ENCODE results near the gene ARFGAP2. TPM values are rescaled to one million over a fixed set of nuclear protein-coding genes. Genes with fewer than 3 reads are reported as not detected.
"Not testable (repeated sequence)": the region's sequence is repeated elsewhere in the genome, so short reads cannot be mapped to it uniquely, and the experiment has no call there.

Gene ARFGAP2
- polyA plus RNA-seq (ENCODE audit: insufficient read length in 10 of 10), result 10 to 100 TPM; 54.1 to 88.7 (median 65.4) TPM
- long read RNA-seq, donor 1, transcript ARFGAP2-205 (16 exons, 2,976 nt), result major isoform, 6 of 12 reads
- long read RNA-seq, donor 1, partial matches to known transcripts, result 0 of 12 reads
- long read RNA-seq, donor 1, other reads (novel, unspliced or antisense), result 0 of 12 reads
- long read RNA-seq, donor 2, partial matches to known transcripts, result 0 of 6 reads
- long read RNA-seq, donor 2, other reads (novel, unspliced or antisense), result 0 of 6 reads
- long read RNA-seq, donor 3, result 0 reads
- long read RNA-seq, donor 4, partial matches to known transcripts, result 17 of 21 reads
- long read RNA-seq, donor 4, other reads (novel, unspliced or antisense), result 0 of 21 reads
- long read RNA-seq, donor 5, partial matches to known transcripts, result 6 of 9 reads
- long read RNA-seq, donor 5, other reads (novel, unspliced or antisense), result 0 of 9 reads
- long read RNA-seq, donor 6, partial matches to known transcripts, result 10 of 16 reads
- long read RNA-seq, donor 6, other reads (novel, unspliced or antisense), result 0 of 16 reads
- long read RNA-seq, donor 7, partial matches to known transcripts, result 0 of 7 reads
- long read RNA-seq, donor 7, other reads (novel, unspliced or antisense), result 0 of 7 reads
- long read RNA-seq, donor 8, partial matches to known transcripts, result 0 of 3 reads
- long read RNA-seq, donor 8, other reads (novel, unspliced or antisense), result 0 of 3 reads
- long read RNA-seq, donor 9, partial matches to known transcripts, result 0 of 1 reads
- long read RNA-seq, donor 9, other reads (novel, unspliced or antisense), result 0 of 1 reads

GRCh38 chr11:47176328-47177228 is at the start of gene ARFGAP2:
TSS of gene ARFGAP2 (minus strand) at chr11:47176879. CDS start at chr11:47176853, 26 bp downstream.
- peak; percentile 97 to 99 (median 98) for DNase-seq

- no peak for DNase-seq
Observed at GRCh38 chr11:47225552-47226400, 49.1 kb upstream of the ARFGAP2 start.

- no peak for DNase-seq
Observed at GRCh38 chr11:47222696-47223095, 46.0 kb upstream of the ARFGAP2 start.

- DNase-seq, result peak in 1 of 3 donors; percentile 9
Observed at GRCh38 chr11:47220401-47220821, 43.7 kb upstream of the ARFGAP2 start.

GRCh38 chr11:47216121-47216798 is 39.6 kb upstream of the ARFGAP2 start:
- DNase-seq, result peak; percentile 73 to 87 (median 74)

- DNase-seq, result peak in 1 of 3 donors; percentile 13
Observed at GRCh38 chr11:47215366-47215910, 38.8 kb upstream of the ARFGAP2 start.

GRCh38 chr11:47213950-47214565 is 37.4 kb upstream of the ARFGAP2 start:
- DNase-seq, result peak; percentile 79 to 91 (median 82)

GRCh38 chr11:47212938-47213337 is 36.3 kb upstream of the ARFGAP2 start:
- DNase-seq, result no peak

GRCh38 chr11:47208628-47209027 is 31.9 kb upstream of the ARFGAP2 start:
- no peak for DNase-seq

GRCh38 chr11:47208008-47208552 is 31.4 kb upstream of the ARFGAP2 start:
- DNase-seq, result not testable (repeated sequence)

- no peak for DNase-seq
Observed at GRCh38 chr11:47207459-47207858, 30.8 kb upstream of the ARFGAP2 start.

- DNase-seq, result not testable (repeated sequence)
Observed at GRCh38 chr11:47206577-47206976, 29.9 kb upstream of the ARFGAP2 start.

- DNase-seq, result peak in 1 of 3 donors; percentile 61
Observed at GRCh38 chr11:47204637-47204989, 27.9 kb upstream of the ARFGAP2 start.

- DNase-seq, result no peak
Observed at GRCh38 chr11:47202576-47202975, 25.9 kb upstream of the ARFGAP2 start.

- DNase-seq, result no peak
Observed at GRCh38 chr11:47201015-47201414, 24.3 kb upstream of the ARFGAP2 start.

GRCh38 chr11:47198161-47198560 is 21.5 kb upstream of the ARFGAP2 start:
- DNase-seq, result not testable (repeated sequence)

- DNase-seq, result no peak
Observed at GRCh38 chr11:47192111-47192510, 15.4 kb upstream of the ARFGAP2 start.

GRCh38 chr11:47191137-47191536 is 14.5 kb upstream of the ARFGAP2 start:
- not testable (repeated sequence) for DNase-seq

Data from muscle of back (tissue), 13 donors.